GM21737 (cell line): ENCODE data around the gene SCN4A.
"Not testable (repeated sequence)": the region's sequence is repeated elsewhere in the genome, so short reads cannot be mapped to it uniquely, and the experiment has no call there.

ENCODE experiments used
- ATAC-seq: cut with Tn5 transposase; IDR thresholded peaks from one replicate; pipeline ENCODE4 v1.9.1; 2021; ENCODE audit warnings: mild to moderate bottlenecking, moderate library complexity; ENCODE audit not compliant: unreplicated experiment

SCN4A gene

DNA sequence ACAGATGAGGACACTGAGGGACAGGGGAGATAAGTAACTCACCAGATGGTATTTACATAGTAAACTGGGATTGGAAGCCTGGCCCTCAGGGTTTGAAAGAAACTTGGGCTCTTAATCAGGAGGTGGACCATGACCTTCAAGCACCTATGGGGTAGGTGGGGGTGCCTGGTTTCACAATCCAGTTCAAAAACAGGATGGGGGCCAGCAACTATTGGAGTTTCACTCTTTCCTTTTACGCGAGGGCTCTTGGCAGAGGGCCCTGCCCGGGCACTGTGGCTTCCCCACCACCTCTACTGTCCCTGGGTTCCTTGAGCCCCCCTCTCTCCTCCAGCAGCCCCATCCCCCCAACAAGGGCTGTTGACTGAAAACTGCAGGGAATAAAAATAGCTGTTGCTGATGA is 14.1 kb upstream of the SCN4A start:
- no peak for ATAC-seq

DNA sequence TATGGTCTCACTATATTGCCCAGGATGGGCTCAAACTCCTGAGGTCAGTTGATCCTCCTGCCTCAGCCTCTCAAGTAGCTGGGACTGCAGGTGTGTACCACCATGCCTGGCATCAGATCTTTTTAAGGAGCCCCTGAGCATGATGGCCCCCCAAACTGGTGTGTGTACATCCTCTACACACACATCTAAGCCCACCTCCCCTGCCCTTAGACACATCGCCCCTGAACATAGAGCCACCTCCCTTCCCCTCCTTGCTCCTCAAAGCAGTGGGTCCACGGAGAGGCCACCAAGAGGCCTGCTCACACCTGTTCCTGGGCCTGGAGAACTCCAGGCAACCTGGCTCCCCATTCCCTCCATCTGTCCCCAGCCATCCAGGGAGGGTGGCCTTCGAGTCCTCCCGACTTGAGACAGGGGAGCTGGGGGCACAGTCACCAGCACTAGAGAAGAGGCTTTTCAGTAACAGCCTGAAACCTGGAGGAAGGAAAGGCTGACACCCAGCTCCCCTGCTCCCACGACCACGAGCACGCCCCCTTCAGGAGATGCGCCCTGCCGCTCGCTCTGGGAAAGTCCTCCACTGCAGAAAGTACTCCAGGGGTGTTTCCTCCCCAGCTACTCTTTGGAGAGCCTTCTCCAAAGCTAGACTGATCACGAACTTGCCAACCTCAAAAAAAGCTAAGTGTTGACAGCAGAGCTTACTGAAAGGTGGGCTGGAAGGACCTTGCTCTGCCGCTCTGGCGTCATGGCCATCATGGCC is 12.8 kb upstream of the SCN4A start:
- ATAC-seq: no peak

DNA sequence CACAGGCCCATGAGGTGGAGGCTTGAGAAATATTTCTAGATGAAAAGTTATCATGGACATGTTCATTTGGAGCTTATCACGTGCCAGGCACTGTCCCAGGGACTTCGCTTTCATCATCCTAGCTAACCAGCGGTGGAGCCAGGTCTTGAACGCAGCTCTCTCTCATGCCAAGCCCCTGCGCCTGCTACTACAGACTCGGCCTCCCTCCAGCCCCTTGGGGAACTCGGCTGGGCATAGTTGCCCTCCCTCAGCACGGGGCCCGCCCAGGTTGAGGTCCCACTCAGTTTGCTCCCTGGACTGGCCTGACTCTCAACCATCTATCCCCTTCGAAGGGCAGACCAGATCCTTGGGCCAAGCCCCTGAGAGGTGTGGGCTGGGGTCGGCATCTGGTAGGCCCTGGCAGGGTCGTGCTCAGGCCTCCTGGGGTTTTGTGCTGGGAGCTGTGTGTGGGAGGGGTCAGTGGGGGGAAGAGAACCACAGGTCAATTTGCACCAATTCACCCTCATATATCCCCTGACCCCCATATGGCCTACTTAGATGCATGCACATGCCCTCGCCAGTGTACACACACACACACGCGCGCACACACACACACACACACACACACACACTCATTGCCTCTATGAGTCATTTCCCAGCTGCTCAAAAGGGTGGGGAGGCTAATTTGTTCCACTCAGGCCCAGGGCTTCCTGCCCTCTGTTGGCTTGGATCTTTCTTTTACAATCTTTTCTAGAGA is 12.1 kb upstream of the SCN4A start:
- ATAC-seq: no peak

DNA sequence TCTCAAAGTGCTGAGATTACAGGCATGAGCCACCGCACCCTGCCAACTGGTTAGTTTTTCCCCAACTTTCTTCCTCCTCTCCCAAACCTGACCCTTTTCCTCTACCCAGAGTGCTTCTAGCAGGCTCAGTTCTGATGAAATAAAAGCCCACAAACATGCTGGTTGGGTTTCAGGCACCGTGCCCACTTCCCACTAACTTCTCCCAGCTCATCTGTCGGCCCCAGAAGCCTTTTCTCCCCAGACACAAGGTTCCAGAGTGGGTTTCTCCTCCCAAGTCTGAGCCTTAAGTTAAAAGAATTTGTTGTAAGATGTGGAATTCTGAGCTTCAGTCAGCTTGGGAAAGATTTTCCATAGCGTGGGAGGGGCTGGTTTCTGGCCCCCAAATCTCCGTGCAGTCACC is 11.5 kb upstream of the SCN4A start:
- no peak for ATAC-seq

DNA sequence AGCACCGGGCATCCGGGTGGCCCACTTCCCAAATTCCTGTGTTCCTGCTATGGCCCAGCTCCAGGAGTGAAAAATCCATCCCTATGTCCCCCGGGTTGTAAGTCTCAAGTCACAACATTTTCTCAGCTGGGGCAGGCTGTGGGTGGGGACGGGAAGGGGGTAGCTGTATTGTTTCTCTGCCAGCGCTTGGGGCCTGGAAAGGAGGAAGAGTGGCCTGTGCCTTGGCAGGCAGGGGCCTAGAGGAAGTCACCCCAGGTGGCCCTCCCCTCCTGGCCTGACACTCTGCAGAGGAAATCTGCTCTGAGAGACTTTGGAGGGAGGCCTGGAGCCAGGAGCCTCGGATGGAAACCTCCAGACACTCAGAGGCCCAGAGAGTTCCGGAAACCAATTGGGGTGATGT is 10.6 kb upstream of the SCN4A start:
- ATAC-seq: no peak

DNA sequence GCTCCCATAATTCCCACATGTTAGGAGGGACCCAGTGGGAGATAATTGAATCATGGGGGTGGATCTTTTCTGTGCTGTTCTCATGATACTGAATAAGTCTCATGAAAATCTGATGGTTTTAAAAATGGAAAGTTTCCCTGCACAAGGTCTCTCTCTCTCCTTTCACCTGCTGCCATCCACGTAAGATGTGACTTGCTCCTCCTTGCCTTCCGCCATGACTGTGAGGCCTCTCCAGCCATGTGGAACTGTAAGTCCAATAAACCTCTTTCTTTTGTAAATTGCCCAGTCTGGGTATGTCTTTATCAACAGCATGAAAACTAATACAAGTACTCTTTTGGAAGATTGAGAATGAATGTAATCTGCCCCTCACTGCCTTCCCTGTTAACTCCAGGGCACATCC is 9.9 kb upstream of the SCN4A start:
- ATAC-seq: not testable (repeated sequence)

DNA sequence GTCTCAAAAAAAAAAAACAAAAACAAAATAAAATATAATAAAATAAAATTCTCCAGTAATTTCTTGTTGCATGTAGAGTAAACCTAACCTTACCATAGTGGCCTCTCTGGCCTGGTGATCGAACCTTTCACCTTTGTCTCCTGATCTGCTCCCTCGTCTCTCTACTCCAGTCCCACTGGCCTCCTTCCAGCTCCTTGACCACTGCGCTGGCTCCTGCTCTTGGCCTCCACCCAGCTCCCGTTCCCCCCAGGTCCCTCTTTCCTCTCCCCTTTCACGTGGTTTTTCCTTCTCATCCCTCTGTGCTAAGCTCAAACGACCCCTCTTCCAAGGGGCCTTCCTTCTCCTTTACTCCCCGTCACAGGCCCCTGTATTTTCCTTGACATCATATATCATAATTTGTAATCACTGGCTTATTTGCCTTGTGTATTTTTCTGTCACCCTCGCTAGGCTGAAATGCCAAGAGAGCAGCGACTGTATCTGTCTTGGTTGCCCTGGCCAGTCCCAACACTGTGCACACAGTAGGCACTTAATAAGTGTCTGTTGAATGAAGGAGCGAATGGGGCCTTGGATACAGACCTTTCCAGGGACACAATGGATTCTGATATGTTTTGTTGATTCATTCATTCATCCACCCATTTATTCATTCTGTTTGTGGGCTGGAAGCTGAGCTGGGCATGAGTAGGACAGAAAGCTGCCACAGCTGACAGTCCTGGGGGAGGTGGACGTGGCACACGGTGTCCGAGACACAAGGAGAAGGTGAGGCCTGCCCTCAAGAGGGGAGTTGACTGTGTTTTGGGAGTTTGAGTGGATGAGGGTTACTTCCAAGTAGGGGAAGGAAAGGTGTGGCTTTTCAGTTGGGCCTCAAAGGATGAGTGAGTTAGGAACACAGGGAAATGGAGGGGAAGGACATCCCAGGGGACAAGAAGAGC is 5.8 kb upstream of the SCN4A start:
- ATAC-seq: no peak

DNA sequence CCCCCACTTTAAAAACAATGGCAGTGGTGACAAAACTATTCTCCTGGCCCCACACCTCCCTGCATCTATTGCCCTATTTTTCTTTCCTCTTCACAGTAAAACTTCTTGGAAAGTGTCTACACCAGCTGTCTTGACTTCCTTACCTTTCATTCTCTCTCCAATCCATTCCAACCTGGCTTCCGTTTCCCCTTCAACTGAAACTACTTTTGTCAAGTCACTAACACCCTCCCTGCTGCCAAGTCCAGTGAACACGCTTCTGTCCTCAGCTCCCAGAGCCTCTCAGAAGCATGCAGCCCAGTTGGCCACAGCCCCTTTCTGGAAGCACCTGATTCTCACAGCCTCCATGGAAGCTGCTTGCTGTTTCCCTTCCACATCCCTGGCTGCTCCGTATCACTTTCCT is 4.0 kb upstream of the SCN4A start:
- ATAC-seq: no peak

DNA sequence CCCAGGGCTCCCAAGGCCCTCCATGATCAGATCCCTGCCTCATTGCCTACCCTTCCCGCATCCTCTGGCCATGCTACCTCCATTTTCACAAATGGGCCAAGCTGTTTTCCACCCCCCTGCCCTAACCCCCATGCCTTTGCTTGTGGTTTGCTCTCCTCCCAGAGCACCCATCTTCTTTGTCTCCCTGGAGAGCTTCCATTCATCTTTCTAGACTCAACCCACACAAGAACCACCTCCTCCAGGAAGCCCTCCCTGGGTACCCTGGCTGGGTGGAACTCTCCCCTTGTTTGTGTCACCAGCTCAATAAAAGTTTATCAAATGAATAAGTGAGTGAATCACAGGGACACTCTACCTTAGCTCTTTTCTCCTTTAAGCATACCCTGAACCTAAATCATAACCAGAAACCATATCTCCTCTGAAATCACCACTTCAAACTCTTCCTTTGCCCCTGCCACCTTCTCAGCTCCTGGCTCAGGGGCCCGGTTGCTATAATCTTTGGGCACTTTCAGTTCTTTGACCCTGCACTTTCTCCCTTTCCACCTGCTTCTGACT is 2.9 kb upstream of the SCN4A start:
- ATAC-seq: no peak

DNA sequence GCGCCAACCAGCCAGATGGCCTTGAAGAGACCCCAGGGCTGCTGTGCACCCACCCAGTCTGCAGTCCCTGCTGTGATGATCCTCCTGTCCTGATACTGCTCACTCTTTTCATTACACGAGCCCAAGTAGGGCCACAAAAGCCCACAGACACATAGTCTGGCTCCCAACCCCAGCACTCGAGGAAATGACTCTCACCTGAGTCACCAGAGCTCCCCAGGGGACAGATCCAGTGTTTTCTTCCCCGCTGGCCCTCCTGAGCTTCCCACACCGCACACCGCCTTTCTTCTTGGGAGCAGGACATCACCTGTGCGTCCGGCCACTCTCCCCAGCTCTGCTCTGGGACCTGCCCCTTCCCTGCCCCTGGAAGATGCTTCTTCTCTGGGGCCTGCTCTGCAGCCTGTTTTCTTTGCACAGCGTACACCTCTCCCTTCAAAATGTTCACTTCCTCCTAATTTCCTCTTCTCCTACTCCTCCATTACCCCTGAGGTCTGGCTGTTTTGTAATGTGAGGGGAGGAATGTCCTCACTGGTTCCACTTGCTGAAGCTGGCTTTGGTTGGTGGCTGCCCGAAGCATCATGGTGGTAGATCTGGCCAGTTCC is 2.0 kb upstream of the SCN4A start:
- no peak for ATAC-seq

DNA sequence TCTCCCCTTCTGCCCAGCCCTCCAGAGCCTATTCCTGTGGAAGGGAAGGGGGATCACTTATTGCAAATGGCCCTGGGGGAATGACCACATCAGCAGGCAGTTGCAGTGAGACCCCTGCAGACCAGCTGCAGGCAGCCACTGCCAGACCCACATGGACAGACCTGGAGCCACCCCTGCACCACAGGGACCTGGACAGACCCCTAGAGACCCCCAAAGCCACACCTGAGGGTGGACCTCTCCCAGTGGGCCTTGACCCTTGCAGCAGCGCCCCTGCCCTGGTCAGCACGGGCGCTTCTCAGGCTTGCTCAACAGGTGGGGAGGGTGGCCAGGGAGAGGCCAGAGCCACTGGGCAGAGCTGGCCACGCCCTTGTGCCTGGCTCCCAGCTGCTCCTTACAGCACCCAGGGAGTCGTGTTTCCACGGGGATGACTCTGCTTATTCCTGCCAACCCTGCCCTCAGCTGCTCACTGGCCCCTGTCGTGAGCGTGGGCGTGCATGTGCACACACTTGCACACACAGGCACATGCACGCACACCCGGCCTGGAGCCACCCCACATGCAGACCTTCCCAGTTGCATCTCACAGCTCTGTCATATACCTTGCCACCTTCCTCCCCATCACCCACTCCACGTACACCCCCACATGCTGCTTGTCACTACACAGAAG is 1.3 kb upstream of the SCN4A start:
- ATAC-seq: no peak

DNA sequence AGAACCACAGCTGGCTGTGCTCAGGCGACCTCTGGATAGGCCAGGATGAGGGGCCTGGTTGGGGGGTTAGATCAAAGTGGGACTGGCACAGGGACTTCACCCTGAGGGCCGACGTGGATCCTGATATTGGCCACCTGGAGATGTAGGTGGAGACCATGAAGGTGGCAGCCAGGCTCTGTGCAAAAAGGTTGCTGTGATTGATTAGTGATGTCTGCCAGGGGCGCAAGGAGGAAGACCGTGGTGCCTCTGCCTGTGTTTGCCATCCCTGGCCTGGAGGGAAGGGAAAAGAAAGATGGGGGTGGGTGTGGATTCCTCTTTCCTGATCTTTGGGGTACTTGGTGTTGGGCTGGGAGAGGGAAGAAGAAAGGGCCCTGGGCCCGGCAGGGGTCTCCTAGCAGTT is 529 bp upstream of the SCN4A start:
- no peak for ATAC-seq

DNA sequence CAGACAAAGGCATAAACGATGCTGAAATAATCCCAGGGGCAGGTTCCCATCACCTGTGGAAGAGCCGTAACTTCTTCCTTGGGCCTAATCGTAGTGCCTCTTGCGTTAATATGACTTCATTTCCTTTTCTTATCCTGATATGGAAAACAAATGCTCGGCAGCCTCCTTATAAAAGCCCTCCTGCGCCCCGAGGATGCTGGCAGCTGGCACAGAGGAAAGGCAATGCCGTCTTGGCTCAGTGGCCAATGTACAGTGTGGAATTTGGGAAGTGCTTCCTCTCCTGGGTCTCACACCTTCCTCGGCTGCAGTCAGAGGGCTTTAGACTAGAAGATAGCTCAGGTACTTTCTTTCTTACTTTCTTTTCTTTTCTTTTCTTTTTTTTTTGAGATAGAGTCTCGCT is 3.4 kb downstream of the SCN4A start:
- no peak for ATAC-seq

DNA sequence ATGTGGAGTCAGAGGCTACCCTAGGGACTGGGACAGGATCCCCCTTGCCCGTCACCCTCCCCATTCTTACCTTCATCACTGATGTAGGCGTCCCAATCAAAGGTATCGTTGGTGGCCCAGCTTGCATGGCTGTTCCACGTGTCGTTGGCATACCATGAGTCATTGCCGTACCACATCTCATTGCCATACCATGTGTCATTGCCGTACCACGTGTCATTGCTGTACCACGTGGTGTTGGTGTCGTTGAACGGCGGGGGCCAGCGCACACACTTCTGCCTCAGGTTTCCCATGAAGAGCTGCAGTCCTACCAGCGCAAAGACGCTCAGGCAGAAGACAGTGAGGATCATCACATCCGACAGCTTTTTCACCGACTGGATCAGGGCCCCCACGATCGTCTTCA is 4.8 kb downstream of the SCN4A start:
- ATAC-seq: no peak

DNA sequence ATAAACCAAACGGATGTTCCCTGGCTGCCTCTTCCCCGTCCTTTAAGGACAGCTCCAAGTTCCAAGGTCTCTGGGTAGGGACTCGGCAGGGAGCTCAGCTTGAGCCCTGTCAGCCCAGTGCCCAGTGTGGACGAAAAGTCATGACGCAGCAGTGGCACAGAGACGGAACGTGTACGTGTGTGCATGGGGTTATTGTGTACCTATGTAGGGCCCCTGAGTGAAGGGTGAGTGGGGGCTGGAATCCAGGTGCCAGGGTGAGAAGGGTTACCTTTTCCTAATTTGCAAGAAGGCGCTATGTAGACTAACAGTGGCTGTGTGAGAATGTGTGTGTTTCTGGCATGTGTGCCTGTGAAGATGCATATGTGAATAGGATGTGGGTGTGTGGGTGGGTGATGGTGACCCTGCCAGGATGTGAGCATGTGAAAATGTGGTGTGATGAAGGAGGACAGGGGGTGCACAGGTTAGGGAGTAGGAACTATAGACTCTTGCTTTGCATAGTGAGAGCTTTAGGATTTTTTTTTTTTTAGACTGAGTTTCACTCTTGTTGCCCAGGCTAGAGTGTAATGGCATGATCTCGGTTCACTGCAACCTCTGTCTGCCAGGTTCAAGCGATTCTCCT is 6.0 kb downstream of the SCN4A start:
- no peak for ATAC-seq

DNA sequence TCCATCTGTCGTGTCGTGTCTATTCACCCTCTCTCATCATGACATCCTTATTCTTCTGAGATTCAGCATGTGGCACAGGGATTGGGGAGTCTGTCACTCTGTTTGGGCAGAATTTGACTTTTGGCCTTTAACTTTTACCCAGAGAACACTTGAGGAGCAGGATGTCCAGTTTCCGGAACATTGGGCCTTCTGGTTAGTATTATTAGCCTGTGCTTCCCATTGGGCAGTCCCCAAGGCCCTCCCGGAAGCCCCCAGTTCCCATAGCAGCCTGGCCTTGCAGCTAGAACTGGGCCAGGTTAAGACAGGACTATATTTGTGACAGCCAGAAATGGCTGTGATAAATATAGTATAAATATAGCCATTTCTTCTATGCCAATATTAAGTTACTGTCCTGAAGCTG is 9.6 kb downstream of the SCN4A start:
- ATAC-seq: no peak

DNA sequence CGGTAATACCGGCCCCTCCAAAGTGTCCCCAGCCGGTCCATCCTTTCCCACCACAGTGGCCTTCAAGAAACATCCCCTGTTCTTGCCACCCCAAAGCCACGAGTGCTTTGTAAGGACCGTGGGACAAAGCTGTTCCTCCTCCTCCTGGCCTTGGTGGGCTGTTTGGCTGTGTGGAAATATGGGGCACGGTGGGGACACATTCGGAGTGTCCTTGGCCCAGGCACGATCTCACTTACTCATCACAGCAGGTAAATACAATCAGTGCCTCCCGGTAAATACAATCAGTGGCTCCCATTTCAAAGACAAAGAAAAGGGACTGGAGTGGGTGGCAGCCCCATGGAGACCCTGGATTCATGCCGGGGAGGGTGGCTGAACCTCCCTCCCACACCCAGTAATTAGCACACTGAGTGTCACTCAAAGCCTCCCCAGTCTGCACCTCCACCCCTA is 10.4 kb downstream of the SCN4A start:
- ATAC-seq: no peak

DNA sequence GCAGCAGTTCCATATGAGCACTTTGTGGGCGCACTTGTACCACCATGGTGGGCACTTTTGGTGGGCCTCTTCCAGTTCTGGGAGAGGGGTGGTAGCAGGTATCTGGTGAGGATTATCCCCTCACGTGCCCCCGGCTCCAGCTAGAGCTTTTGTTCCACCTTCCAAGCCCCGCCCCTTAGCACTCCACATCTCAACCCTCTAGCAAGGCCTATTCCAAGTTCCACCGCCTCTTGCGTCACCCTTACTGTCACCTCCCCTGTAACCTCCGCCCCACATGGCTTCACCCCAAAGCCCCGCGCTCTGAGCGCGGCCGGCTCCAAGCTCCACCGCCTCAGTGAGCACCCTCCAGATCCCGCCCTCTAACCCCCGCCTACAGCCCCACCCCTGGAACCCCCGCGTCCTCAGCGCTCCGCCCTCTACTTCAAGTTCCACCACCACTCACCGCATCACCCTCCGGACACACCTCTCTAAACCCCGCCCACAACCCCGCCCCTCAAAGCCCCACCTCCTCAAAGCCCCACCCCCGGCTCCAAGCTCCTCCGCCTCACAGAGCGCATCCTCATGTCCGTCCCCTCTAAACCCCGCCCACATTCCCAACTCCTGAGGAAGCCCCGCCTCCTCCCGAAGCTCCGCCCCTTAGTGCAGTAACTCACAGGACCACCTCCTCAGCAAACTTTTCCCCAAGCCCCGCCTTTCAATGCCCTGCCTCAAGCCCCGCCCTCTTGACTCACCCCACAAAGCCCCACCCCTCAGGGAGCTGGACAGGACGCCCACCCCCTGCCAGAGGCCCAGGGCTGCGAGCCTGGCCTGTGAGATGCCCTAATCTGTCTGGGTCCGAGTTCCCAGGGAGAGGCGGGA is 11.1 kb downstream of the SCN4A start:
- no peak for ATAC-seq

DNA sequence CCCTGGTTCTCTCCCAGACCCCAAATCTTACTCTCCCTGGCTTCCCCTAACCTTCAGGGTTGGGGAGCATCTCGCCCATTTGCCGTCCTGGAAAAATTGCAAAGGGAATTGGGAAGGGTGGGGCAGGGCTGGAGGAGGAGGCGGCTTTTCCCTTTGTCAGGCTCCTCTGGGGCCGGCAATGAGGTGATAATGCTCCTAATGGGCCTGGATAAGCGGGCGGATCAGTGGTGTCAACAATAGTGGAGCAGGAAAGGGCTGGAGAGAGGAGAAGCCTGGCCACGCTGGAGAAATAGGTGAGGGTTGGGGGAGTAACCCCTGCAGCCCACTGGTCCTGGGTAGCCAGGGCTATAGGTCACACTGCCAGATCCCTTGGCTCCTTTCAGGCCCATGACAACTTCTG is 12.3 kb downstream of the SCN4A start:
- ATAC-seq: no peak
